Endothelial cell of umbilical vein (primary cell): ENCODE data around the gene LTBP1. TPM values are rescaled to one million over a fixed set of nuclear protein-coding genes. Genes with fewer than 3 reads are reported as not detected.

Experiments
- BruUV-seq: library from RNA; stranded (reverse); fragments of 400-500 nt; replicated peaks from 2 replicates; lab custom pipeline; 2021; lab: Mats Ljungman, UMichigan
- CTCF ChIA-PET: fragments of 300-600, 350-600 bp; sonication (Branson Sonifier 250); formaldehyde crosslinking; loops from one replicate; lab custom pipeline; 2021; ENCODE audit warnings: antibody characterized with exemption, inconsistent platforms; lab: Charles Lee
- POLR2A ChIA-PET: fragments of 300-600, 350-600 bp; sonication (Branson Sonifier 250); formaldehyde crosslinking; loops from one replicate; lab custom pipeline; 2021; ENCODE audit warnings: antibody characterized with exemption, inconsistent platforms; lab: Charles Lee
- DNase-seq: peaks from one replicate; pipeline ENCODE4 v3.0.0-alpha.2; 2011; ENCODE audit warnings: low read depth, low spot score
- FAIRE-seq: peaks from 2 replicates; lab custom pipeline; 2011; peaks lifted over from hg19 to GRCh38; lab: Jason Lieb, UNC
- H2AFZ ChIP-seq: 2 replicates; pipeline ENCODE4 v1.6.0; 2012; ENCODE audit warnings: low read depth, low read length, control low read depth, inconsistent platforms
- H3K27ac ChIP-seq: 2 replicates; pipeline ENCODE4 v1.5.1; 2011; ENCODE audit warnings: low read depth, mild to moderate bottlenecking, control low read depth, low read length, moderate library complexity; ENCODE audit not compliant: insufficient read depth
- H3K27me3 ChIP-seq, 2 experiments: 2 replicates each; pipeline versions ENCODE4 v1.6.0 to v1.6.1; 2011; ENCODE audit warnings: low read length in 2 of 2, mixed read lengths in 1 of 2; ENCODE audit not compliant: control insufficient read depth in 2 of 2, insufficient read depth in 2 of 2
- H3K36me3 ChIP-seq, 2 experiments: 2 replicates in 1 of 2; 3 replicates in 1 of 2; pipeline ENCODE4 v1.5.1; 2011; ENCODE audit warnings: low read length in 2 of 2, mild to moderate bottlenecking in 1 of 2, moderate library complexity in 1 of 2; ENCODE audit not compliant: control insufficient read depth in 2 of 2, insufficient read depth in 2 of 2; ENCODE audit errors: extremely low read depth in 1 of 2
- H3K4me1 ChIP-seq: 3 replicates; pipeline ENCODE4 v1.5.1; 2011; ENCODE audit warnings: mild to moderate bottlenecking, low read length; ENCODE audit not compliant: control insufficient read depth, insufficient read depth; ENCODE audit errors: extremely low read depth
- H3K4me2 ChIP-seq: 2 replicates; pipeline ENCODE4 v1.6.1; 2011; ENCODE audit warnings: low read length, control low read depth, mixed read lengths; ENCODE audit not compliant: insufficient read depth
- H3K4me3 ChIP-seq, 3 experiments: fragments of 200-600 bp in 1 of 3; sonication (generic), shearing (Covaris generic) in 1 of 3; replicated peaks in 1 of 3; 2 replicates each; pipeline ENCODE4 v1.5.1; 2011 to 2016; ENCODE audit warnings: control low read depth in 3 of 3, low read length in 3 of 3, mild to moderate bottlenecking in 2 of 3, inconsistent platforms in 1 of 3, low read depth in 1 of 3, moderate library complexity in 1 of 3; ENCODE audit not compliant: insufficient read depth in 1 of 3
- H3K79me2 ChIP-seq: 2 replicates; pipeline ENCODE4 v1.6.0; 2012; ENCODE audit warnings: low read length, inconsistent platforms; ENCODE audit not compliant: control insufficient read depth, insufficient read depth
- H3K9ac ChIP-seq: replicated peaks from 2 replicates; pipeline ENCODE3; 2011; ENCODE audit warnings: low read length, control low read depth; ENCODE audit not compliant: insufficient read depth; ENCODE audit errors: extremely low read depth
- H3K9me1 ChIP-seq: replicated peaks from 3 replicates; pipeline ENCODE4 v1.6.0; 2011; ENCODE audit warnings: mild to moderate bottlenecking, low read length; ENCODE audit not compliant: control insufficient read depth, insufficient read depth; ENCODE audit errors: extremely low read depth
- H3K9me3 ChIP-seq: replicated peaks from 2 replicates; pipeline ENCODE4 v1.5.1; 2012; ENCODE audit warnings: low read length, inconsistent platforms; ENCODE audit not compliant: control insufficient read depth, insufficient read depth
- H4K20me1 ChIP-seq: replicated peaks from 2 replicates; pipeline ENCODE3; 2011; ENCODE audit warnings: mild to moderate bottlenecking, low read length; ENCODE audit not compliant: control insufficient read depth, insufficient read depth; ENCODE audit errors: extremely low read depth
- CTCF ChIP-seq, 2 donors: IDR thresholded peaks; 1 replicate in 1 of 2; 2 replicates in 1 of 2; pipeline ENCODE4 v1.5.1; 2011; ENCODE audit warnings: low read length in 2 of 2, mild to moderate bottlenecking in 2 of 2, moderate library complexity in 2 of 2, control low read depth in 1 of 2, inconsistent platforms in 1 of 2, low read depth in 1 of 2; ENCODE audit not compliant: insufficient read depth in 1 of 2; ENCODE audit errors: extremely low read depth in 1 of 2
- EZH2 ChIP-seq: IDR thresholded peaks from 2 replicates; pipeline ENCODE4 v1.6.1; 2012; ENCODE audit warnings: borderline replicate concordance, low read depth, mild to moderate bottlenecking, moderate library complexity, low read length, inconsistent platforms; ENCODE audit not compliant: severe bottlenecking
- FOS ChIP-seq: IDR thresholded peaks from 2 replicates; pipeline ENCODE4 v1.6.1; 2011; ENCODE audit warnings: mild to moderate bottlenecking, low read length, moderate library complexity, borderline replicate concordance; ENCODE audit not compliant: insufficient read depth
- GATA2 ChIP-seq: IDR thresholded peaks from 2 replicates; pipeline ENCODE4 v1.7.0; 2011; ENCODE audit warnings: low read depth, mild to moderate bottlenecking, moderate library complexity, mixed read lengths, low read length; ENCODE audit not compliant: insufficient read length, insufficient read depth
- JUN ChIP-seq: IDR thresholded peaks from 2 replicates; pipeline ENCODE4 v1.6.1; 2011; ENCODE audit warnings: borderline replicate concordance, low read depth; ENCODE audit not compliant: insufficient read length, insufficient read depth
- MAX ChIP-seq: IDR thresholded peaks from 2 replicates; pipeline ENCODE4 v1.6.1; 2011; ENCODE audit not compliant: insufficient read depth, insufficient read length
- MYC ChIP-seq: IDR thresholded peaks from one replicate; pipeline ENCODE4 v1.6.1; 2011; ENCODE audit warnings: mild to moderate bottlenecking, low read depth, low read length
- POLR2A ChIP-seq: IDR thresholded peaks from 2 replicates; pipeline ENCODE4 v1.6.1; 2012; ENCODE audit warnings: low read depth, mild to moderate bottlenecking, control low read depth, low read length
- POLR2AphosphoS5 ChIP-seq: IDR thresholded peaks from 2 replicates; pipeline ENCODE4 v1.6.1; 2012; ENCODE audit warnings: low read depth, mild to moderate bottlenecking, control low read depth, low read length, moderate library complexity; ENCODE audit not compliant: insufficient read depth
- dilution Hi-C: fragments of 300-500 bp; cut with MboI; formaldehyde crosslinking; loops from one replicate; pipeline ENCODE4 v1.15.0; 2019; ENCODE audit warnings: low sequenced_read_pairs; ENCODE audit not compliant: extremely low pct_ligation_motif_present
- intact Hi-C: fragments of 100-400 bp; cut with micrococcal nuclease; formaldehyde crosslinking; loops from one replicate; pipeline ENCODE4 v1.10.0; 2022
- polyA plus RNA-seq, 4 experiments: library from polyadenylated mRNA; depleted of rRNA in 3 of 4; stranded (reverse) in 3 of 4; unstranded in 1 of 4; fragments of >200 nt; gene quantifications; 2 replicates each; pipeline versions ENCODE4 v1.2.1 to v1.2.3, GENCODE V29; 2011 to 2012; ENCODE audit warnings: missing spikeins in 1 of 4
- total RNA-seq: library from RNA; stranded (reverse); gene quantifications from 2 replicates; pipeline ENCODE4 v1.2.3, GENCODE V29; 2021

Gene LTBP1
- total and polyA plus RNA-seq, 2 donors (not counting 3 experiments of a cell fraction or from before 2014, with no cell fraction given) = 57.4 to 68.2 TPM

- POLR2A ChIA-PET = no interaction called here
These were observed 321.0 kb downstream of the LTBP1 start for GRCh38 chr2:33267756-33268155.

More at GRCh38 chr2:33267756-33268155, 321.0 kb downstream of the LTBP1 start:
- no TSS peak for BruUV-seq
- TF ChIP-seq POLR2AphosphoS5 (no peak), FOS (no peak), GATA2 (no peak), MYC (no peak), EZH2 (no peak), MAX (no peak), JUN (no peak), CTCF (IDR thresholded peaks at IDR 0.05; ENCODE audit: extremely low read depth in 1 of 2, insufficient read depth in 1 of 2, low read depth in 1 of 2, low read length in 2 of 2) (no peak), POLR2A (no peak)
- peaks cover 0 to 3% of the 10 kb centered on the region in 2 experiments for H3K36me3 ChIP-seq
- H3K9ac ChIP-seq = no peak overlapping the region
- no peak overlapping the region for H2AFZ ChIP-seq
- H3K27ac ChIP-seq = no peak overlapping the region
- H3K9me3 ChIP-seq = no peaks in the 10 kb centered on the region
- H3K9me1 ChIP-seq = no peaks in the 10 kb centered on the region
- no peak overlapping the region for H3K4me2 ChIP-seq
- no peak overlapping the region for H3K4me3 ChIP-seq
- FAIRE-seq (peak; percentile 49), DNase-seq (peak; percentile 79)
- no peaks in the 10 kb centered on the region for H3K27me3 ChIP-seq
- H3K4me1 ChIP-seq = peaks cover 6% of the 10 kb centered on the region
- CTCF ChIA-PET = interaction anchor here (0.9 to 2.5 kb wide), 11 partner anchors 23 to 315 kb away, joined by 3 to 8 read pairs (median 5); no protein-coding TSS in a partner anchor
- H4K20me1 ChIP-seq = no peaks in the 10 kb centered on the region
- intact Hi-C loops (loop anchor here (5.0 kb wide), 2 partner anchors 180 to 320 kb away; partner anchors contain the start of gene LTBP1), dilution Hi-C loops (no loop called here)
- no peaks in the 10 kb centered on the region for H3K79me2 ChIP-seq
